Memory B cell (primary cell): ENCODE data around the gene HOATZ.
A peak's percentile ranks its signal among the peaks of the same experiment; 100 is the strongest.

Experiments
- ATAC-seq: fragments of 150-1000 bp; cut with Tn5 transposase; 2 replicates; pipeline ENCODE4 v1.10.0; 2021; ENCODE audit warnings: low read depth, mild to moderate bottlenecking, moderate library complexity
- DNase-seq, 2 donors: peaks; one replicate each; pipeline ENCODE4 v3.0.0; 2022; ENCODE audit warnings: low spot score in 2 of 2
- H3K27ac Mint-ChIP-seq: one replicate; pipeline ENCODE4 v1.8.0; 2022; ENCODE audit warnings: mild to moderate bottlenecking, moderate library complexity, mixed read lengths
- H3K27me3 Mint-ChIP-seq: one replicate; pipeline ENCODE4 v1.8.0; 2022; ENCODE audit warnings: mixed read lengths
- H3K36me3 Mint-ChIP-seq: one replicate; pipeline ENCODE4 v1.8.0; 2022; ENCODE audit warnings: mild to moderate bottlenecking, mixed read lengths
- H3K4me1 Mint-ChIP-seq: one replicate; pipeline ENCODE4 v1.8.0; 2022; ENCODE audit warnings: mixed read lengths
- H3K4me3 Mint-ChIP-seq: one replicate; pipeline ENCODE4 v1.8.0; 2022; ENCODE audit warnings: mild to moderate bottlenecking, moderate library complexity, mixed read lengths
- H3K9me3 Mint-ChIP-seq: one replicate; pipeline ENCODE4 v1.8.0; 2022; ENCODE audit warnings: mixed read lengths

The HOATZ gene

GRCh38 chr11:111530091-111530490, 15.5 kb downstream of the HOATZ start:
- H3K4me1 Mint-ChIP-seq: no peaks in the 10 kb centered on the region

GRCh38 chr11:111531136-111531535, 16.6 kb downstream of the HOATZ start:
- Mint-ChIP-seq H3K36me3 (no peaks in the 10 kb centered on the region), H3K4me3 (no peak overlapping the region), H3K9me3 (no peaks in the 10 kb centered on the region), H3K27me3 (peaks cover 10% of the 10 kb centered on the region), H3K4me1 (no peaks in the 10 kb centered on the region), H3K27ac (no peak overlapping the region)
- DNase-seq (no peak), ATAC-seq (no peak)

More at GRCh38 chr11:111530091-111530490, 15.5 kb downstream of the HOATZ start:
- Mint-ChIP-seq H3K4me3 (no peak overlapping the region), H3K27ac (no peak overlapping the region), H3K9me3 (no peaks in the 10 kb centered on the region), H3K27me3 (peaks cover 11% of the 10 kb centered on the region), H3K36me3 (no peaks in the 10 kb centered on the region)
- no peak for DNase-seq
- no peak for ATAC-seq

- Mint-ChIP-seq H3K4me3 (no peak overlapping the region), H3K9me3 (no peaks in the 10 kb centered on the region), H3K27ac (no peak overlapping the region), H3K27me3 (peaks cover 10% of the 10 kb centered on the region), H3K36me3 (no peaks in the 10 kb centered on the region), H3K4me1 (no peaks in the 10 kb centered on the region)
- no peak for DNase-seq
- ATAC-seq: peak; percentile 55
These were observed 17.2 kb downstream of the HOATZ start for GRCh38 chr11:111531687-111532364.

GRCh38 chr11:111532365-111532709, 17.8 kb downstream of the HOATZ start:
- H3K27me3 Mint-ChIP-seq: peaks cover 10% of the 10 kb centered on the region
- ATAC-seq (no peak), DNase-seq (no peak)
- no peaks in the 10 kb centered on the region for H3K9me3 Mint-ChIP-seq
- H3K36me3 Mint-ChIP-seq: no peaks in the 10 kb centered on the region
- H3K4me3 Mint-ChIP-seq: no peak overlapping the region
- no peaks in the 10 kb centered on the region for H3K4me1 Mint-ChIP-seq
- no peak overlapping the region for H3K27ac Mint-ChIP-seq

- no peak overlapping the region for H3K27ac Mint-ChIP-seq
- peaks cover 24% of the 10 kb centered on the region for H3K27me3 Mint-ChIP-seq
- no peak for DNase-seq
- no peaks in the 10 kb centered on the region for H3K36me3 Mint-ChIP-seq
- peaks cover 3% of the 10 kb centered on the region for H3K4me1 Mint-ChIP-seq
- ATAC-seq: no peak
- H3K4me3 Mint-ChIP-seq: no peak overlapping the region
- no peaks in the 10 kb centered on the region for H3K9me3 Mint-ChIP-seq
These were observed 20.7 kb downstream of the HOATZ start for GRCh38 chr11:111535281-111535680.

GRCh38 chr11:111537336-111537860, 22.8 kb downstream of the HOATZ start:
- no peaks in the 10 kb centered on the region for H3K9me3 Mint-ChIP-seq
- no peak for DNase-seq
- no peak overlapping the region for H3K27ac Mint-ChIP-seq
- no peaks in the 10 kb centered on the region for H3K36me3 Mint-ChIP-seq
- ATAC-seq: no peak
- no peak overlapping the region for H3K4me3 Mint-ChIP-seq
- peaks cover 23% of the 10 kb centered on the region for H3K27me3 Mint-ChIP-seq
- peaks cover 6% of the 10 kb centered on the region for H3K4me1 Mint-ChIP-seq

GRCh38 chr11:111538407-111539114, 24.0 kb downstream of the HOATZ start:
- DNase-seq (no peak), ATAC-seq (no peak)
- Mint-ChIP-seq H3K27ac (no peak overlapping the region), H3K4me3 (no peak overlapping the region), H3K27me3 (peaks cover 29% of the 10 kb centered on the region), H3K4me1 (peaks cover 6% of the 10 kb centered on the region), H3K36me3 (no peaks in the 10 kb centered on the region), H3K9me3 (no peaks in the 10 kb centered on the region)

GRCh38 chr11:111539426-111540113, 25.0 kb downstream of the HOATZ start:
- Mint-ChIP-seq H3K27me3 (peaks cover 26% of the 10 kb centered on the region), H3K4me3 (peak overlapping the region; percentile 21), H3K4me1 (peaks cover 6% of the 10 kb centered on the region), H3K27ac (no peak overlapping the region), H3K36me3 (no peaks in the 10 kb centered on the region), H3K9me3 (no peaks in the 10 kb centered on the region)
- ATAC-seq (no peak), DNase-seq (no peak)

GRCh38 chr11:111540114-111540936, 25.7 kb downstream of the HOATZ start, which contains the start of gene LAYN:
LAYN (plus strand) TSS chr11:111540720; CDS start chr11:111540844, 124 bp downstream.
- Mint-ChIP-seq H3K4me1 (peaks cover 6% of the 10 kb centered on the region), H3K27me3 (peaks cover 29% of the 10 kb centered on the region), H3K36me3 (no peaks in the 10 kb centered on the region), H3K9me3 (no peaks in the 10 kb centered on the region), H3K4me3 (peak within 1 kb of the TSS; percentile 78), H3K27ac (no peak within 1 kb of the TSS)
- DNase-seq (peak in 1 of 2 donors; percentile 27), ATAC-seq (peak; percentile 61)

- H3K27me3 Mint-ChIP-seq: peaks cover 30% of the 10 kb centered on the region
- H3K27ac Mint-ChIP-seq: no peak overlapping the region
- ATAC-seq (peak; percentile 22), DNase-seq (peak in 1 of 2 donors; percentile 20)
- H3K36me3 Mint-ChIP-seq: no peaks in the 10 kb centered on the region
- H3K9me3 Mint-ChIP-seq: no peaks in the 10 kb centered on the region
- peak overlapping the region; percentile 78 for H3K4me3 Mint-ChIP-seq
- peaks cover 6% of the 10 kb centered on the region for H3K4me1 Mint-ChIP-seq
These were observed 26.3 kb downstream of the HOATZ start for GRCh38 chr11:111540937-111541253.

- H3K4me1 Mint-ChIP-seq: peaks cover 6% of the 10 kb centered on the region
- H3K9me3 Mint-ChIP-seq: no peaks in the 10 kb centered on the region
- no peaks in the 10 kb centered on the region for H3K36me3 Mint-ChIP-seq
- H3K27me3 Mint-ChIP-seq: peaks cover 30% of the 10 kb centered on the region
- no peak overlapping the region for H3K27ac Mint-ChIP-seq
- peak overlapping the region; percentile 78 for H3K4me3 Mint-ChIP-seq
- DNase-seq (no peak), ATAC-seq (peak; percentile 21)
These were observed 26.9 kb downstream of the HOATZ start for GRCh38 chr11:111541254-111542061.

- H3K27me3 Mint-ChIP-seq: peaks cover 29% of the 10 kb centered on the region
- no peak for DNase-seq
- no peak overlapping the region for H3K4me3 Mint-ChIP-seq
These were observed 28.2 kb downstream of the HOATZ start for GRCh38 chr11:111542606-111543275.

More at GRCh38 chr11:111542606-111543275, 28.2 kb downstream of the HOATZ start:
- Mint-ChIP-seq H3K9me3 (no peaks in the 10 kb centered on the region), H3K27ac (no peak overlapping the region), H3K4me1 (peaks cover 6% of the 10 kb centered on the region), H3K36me3 (no peaks in the 10 kb centered on the region)
- no peak for ATAC-seq
